ENCODE measurements around the gene NUMB. TPM values are rescaled to one million over a fixed set of nuclear protein-coding genes. Genes with fewer than 3 reads are reported as not detected.
A peak's percentile ranks its signal among the peaks of the same experiment; 100 is the strongest.

Gene NUMB
- total and polyA plus RNA-seq, 9 donors, result 32.9 to 78.2 (median 67.6) TPM

- TF ChIP-seq, protein P1, sequence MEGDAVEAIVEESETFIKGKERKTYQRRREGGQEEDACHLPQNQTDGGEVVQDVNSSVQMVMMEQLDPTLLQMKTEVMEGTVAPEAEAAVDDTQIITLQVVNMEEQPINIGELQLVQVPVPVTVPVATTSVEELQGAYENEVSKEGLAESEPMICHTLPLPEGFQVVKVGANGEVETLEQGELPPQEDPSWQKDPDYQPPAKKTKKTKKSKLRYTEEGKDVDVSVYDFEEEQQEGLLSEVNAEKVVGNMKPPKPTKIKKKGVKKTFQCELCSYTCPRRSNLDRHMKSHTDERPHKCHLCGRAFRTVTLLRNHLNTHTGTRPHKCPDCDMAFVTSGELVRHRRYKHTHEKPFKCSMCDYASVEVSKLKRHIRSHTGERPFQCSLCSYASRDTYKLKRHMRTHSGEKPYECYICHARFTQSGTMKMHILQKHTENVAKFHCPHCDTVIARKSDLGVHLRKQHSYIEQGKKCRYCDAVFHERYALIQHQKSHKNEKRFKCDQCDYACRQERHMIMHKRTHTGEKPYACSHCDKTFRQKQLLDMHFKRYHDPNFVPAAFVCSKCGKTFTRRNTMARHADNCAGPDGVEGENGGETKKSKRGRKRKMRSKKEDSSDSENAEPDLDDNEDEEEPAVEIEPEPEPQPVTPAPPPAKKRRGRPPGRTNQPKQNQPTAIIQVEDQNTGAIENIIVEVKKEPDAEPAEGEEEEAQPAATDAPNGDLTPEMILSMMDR (IDR thresholded peaks at IDR 0.05), result no peak
- TF ChIP-seq EP300 (IDR thresholded peaks at IDR 0.05) (no peak), POLR2A (IDR thresholded peaks at IDR 0.05) (no peak)
- Histone ChIP-seq H3K36me3 (no peaks in the 10 kb centered on the region), H3K4me1 (ENCODE audit: insufficient read depth) (no peaks in the 10 kb centered on the region), H3K4me3 (no peak overlapping the region), H3K9me3 (no peaks in the 10 kb centered on the region), H3K27me3 (no peaks in the 10 kb centered on the region), H3K27ac (no peak overlapping the region)
- intact Hi-C loops (cut with DNase I), result no loop called here
- no peak for DNase-seq
- WGBS, 3 donors, result 92 to 100% (median 96%) methylated on average over 1 of the region's 1 CpG
Measured at GRCh38 chr14:73249108-73249507, 209.2 kb downstream of the NUMB start.

- H3K27me3 ChIP-seq, result no peaks in the 10 kb centered on the region
- H3K9me3 ChIP-seq, result no peaks in the 10 kb centered on the region
- H3K36me3 ChIP-seq, result no peaks in the 10 kb centered on the region
- no peaks in the 10 kb centered on the region for H3K4me1 ChIP-seq (ENCODE audit: insufficient read depth)
- 67 to 72% (median 67%) methylated on average over 6 to 9 of the region's 9 CpGs for WGBS, 3 donors
- no peak overlapping the region for H3K4me3 ChIP-seq
- no peak overlapping the region for H3K27ac ChIP-seq
- DNase-seq, result no peak
- intact Hi-C loops (cut with DNase I), result no loop called here
- TF ChIP-seq, protein P1 (IDR thresholded peaks at IDR 0.05), result no peak
- TF ChIP-seq POLR2A (IDR thresholded peaks at IDR 0.05) (no peak), EP300 (IDR thresholded peaks at IDR 0.05) (no peak)
Measured at GRCh38 chr14:73248108-73248868, 210.1 kb downstream of the NUMB start.

- Histone ChIP-seq H3K27me3 (no peaks in the 10 kb centered on the region), H3K4me1 (ENCODE audit: insufficient read depth) (peaks cover 7% of the 10 kb centered on the region), H3K27ac (no peak overlapping the region), H3K4me3 (no peak overlapping the region), H3K36me3 (no peaks in the 10 kb centered on the region), H3K9me3 (no peaks in the 10 kb centered on the region)
- TF ChIP-seq POLR2A (IDR thresholded peaks at IDR 0.05) (no peak), EP300 (IDR thresholded peaks at IDR 0.05) (no peak)
- TF ChIP-seq, protein P1 (IDR thresholded peaks at IDR 0.05), result no peak
- no peak for DNase-seq
- 82 to 84% (median 83%) methylated on average over 18 of the region's 18 CpGs for WGBS, 3 donors
- intact Hi-C loops (cut with DNase I), result no loop called here
Measured at GRCh38 chr14:73246387-73247150, 211.8 kb downstream of the NUMB start.

- Histone ChIP-seq H3K27me3 (no peaks in the 10 kb centered on the region), H3K36me3 (no peaks in the 10 kb centered on the region), H3K27ac (no peak overlapping the region), H3K4me1 (ENCODE audit: insufficient read depth) (peaks cover 7% of the 10 kb centered on the region), H3K4me3 (peak overlapping the region; percentile 35), H3K9me3 (no peaks in the 10 kb centered on the region)
- intact Hi-C loops (cut with DNase I), result no loop called here
- TF ChIP-seq EP300 (IDR thresholded peaks at IDR 0.05), result no peak
- TF ChIP-seq, protein P1 (IDR thresholded peaks at IDR 0.05), result no peak
- DNase-seq, result peak in 1 of 5 donors; percentile 21
- 72 to 76% (median 73%) methylated on average over 46 to 64 of the region's 64 CpGs for WGBS, 3 donors
Measured at GRCh38 chr14:73245480-73246325, 212.6 kb downstream of the NUMB start.
